ENCODE results near the gene TRIM65.

DNA sequence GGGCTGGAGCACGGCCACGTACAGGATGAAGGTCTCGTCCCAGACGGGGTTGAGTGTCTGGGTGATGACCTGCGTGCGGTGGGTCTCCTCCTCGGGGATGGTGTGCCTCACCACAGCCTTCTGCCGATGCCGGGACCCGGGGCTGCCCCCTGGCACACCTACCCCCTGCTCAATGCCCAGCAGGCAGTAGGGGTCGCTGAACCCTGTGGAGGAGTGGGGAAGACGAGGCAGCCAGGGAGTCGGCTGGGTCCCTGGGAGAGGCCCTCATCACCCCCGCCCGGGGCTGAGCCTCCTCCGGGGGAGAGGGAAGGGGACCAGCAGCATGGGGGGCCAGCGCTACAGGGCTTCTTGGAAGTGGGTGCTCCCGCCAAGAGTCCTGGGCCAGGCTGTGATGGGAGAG lies 54.3 kb downstream of the TRIM65 start:
- TF ChIP-seq POLR2A (IDR thresholded peaks at IDR 0.05; ENCODE audit: low read depth, low read length) (no peak), MAZ (IDR thresholded peaks at IDR 0.05; ENCODE audit: borderline replicate concordance, low read depth, low read length) (no peak), SMC3 (IDR thresholded peaks at IDR 0.05; ENCODE audit: low read depth, low read length) (no peak), MXI1 (IDR thresholded peaks at IDR 0.05; ENCODE audit: borderline replicate concordance, low read depth, low read length) (no peak), RCOR1 (IDR thresholded peaks at IDR 0.05; ENCODE audit: insufficient replicate concordance, low read length) (no peak), CEBPB (IDR thresholded peaks at IDR 0.05; ENCODE audit: low read depth, low read length) (no peak), RFX5 (IDR thresholded peaks at IDR 0.05; ENCODE audit: low read depth, low read length) (no peak), RAD21 (IDR thresholded peaks at IDR 0.05; ENCODE audit: low read length) (no peak)
- TF ChIP-seq, protein P1, sequence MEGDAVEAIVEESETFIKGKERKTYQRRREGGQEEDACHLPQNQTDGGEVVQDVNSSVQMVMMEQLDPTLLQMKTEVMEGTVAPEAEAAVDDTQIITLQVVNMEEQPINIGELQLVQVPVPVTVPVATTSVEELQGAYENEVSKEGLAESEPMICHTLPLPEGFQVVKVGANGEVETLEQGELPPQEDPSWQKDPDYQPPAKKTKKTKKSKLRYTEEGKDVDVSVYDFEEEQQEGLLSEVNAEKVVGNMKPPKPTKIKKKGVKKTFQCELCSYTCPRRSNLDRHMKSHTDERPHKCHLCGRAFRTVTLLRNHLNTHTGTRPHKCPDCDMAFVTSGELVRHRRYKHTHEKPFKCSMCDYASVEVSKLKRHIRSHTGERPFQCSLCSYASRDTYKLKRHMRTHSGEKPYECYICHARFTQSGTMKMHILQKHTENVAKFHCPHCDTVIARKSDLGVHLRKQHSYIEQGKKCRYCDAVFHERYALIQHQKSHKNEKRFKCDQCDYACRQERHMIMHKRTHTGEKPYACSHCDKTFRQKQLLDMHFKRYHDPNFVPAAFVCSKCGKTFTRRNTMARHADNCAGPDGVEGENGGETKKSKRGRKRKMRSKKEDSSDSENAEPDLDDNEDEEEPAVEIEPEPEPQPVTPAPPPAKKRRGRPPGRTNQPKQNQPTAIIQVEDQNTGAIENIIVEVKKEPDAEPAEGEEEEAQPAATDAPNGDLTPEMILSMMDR (conservative IDR thresholded peaks at IDR 0.05; ENCODE audit: low read depth, low read length) = no peak
- TF ChIP-seq, protein P2, sequence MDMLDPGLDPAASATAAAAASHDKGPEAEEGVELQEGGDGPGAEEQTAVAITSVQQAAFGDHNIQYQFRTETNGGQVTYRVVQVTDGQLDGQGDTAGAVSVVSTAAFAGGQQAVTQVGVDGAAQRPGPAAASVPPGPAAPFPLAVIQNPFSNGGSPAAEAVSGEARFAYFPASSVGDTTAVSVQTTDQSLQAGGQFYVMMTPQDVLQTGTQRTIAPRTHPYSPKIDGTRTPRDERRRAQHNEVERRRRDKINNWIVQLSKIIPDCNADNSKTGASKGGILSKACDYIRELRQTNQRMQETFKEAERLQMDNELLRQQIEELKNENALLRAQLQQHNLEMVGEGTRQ (IDR thresholded peaks at IDR 0.05; ENCODE audit: low read depth, low read length) = no peak
- TF ChIP-seq, protein P3, sequence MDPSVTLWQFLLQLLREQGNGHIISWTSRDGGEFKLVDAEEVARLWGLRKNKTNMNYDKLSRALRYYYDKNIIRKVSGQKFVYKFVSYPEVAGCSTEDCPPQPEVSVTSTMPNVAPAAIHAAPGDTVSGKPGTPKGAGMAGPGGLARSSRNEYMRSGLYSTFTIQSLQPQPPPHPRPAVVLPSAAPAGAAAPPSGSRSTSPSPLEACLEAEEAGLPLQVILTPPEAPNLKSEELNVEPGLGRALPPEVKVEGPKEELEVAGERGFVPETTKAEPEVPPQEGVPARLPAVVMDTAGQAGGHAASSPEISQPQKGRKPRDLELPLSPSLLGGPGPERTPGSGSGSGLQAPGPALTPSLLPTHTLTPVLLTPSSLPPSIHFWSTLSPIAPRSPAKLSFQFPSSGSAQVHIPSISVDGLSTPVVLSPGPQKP (IDR thresholded peaks at IDR 0.05; ENCODE audit: borderline replicate concordance, low read depth, low read length) = no peak

Measured in IMR-90 (cell line).